Ishikawa (cell line): ENCODE results near the gene ENDOG.

Experiments used
- CEBPB ChIP-seq: IDR thresholded peaks from 2 replicates; pipeline ENCODE4 v1.6.1; 2012
- CREB1 ChIP-seq: IDR thresholded peaks from 2 replicates; pipeline ENCODE4 v1.6.1; 2012; ENCODE audit warnings: low read depth
- EGR1 ChIP-seq: IDR thresholded peaks from 2 replicates; pipeline ENCODE4 v1.6.1; 2012
- EP300 ChIP-seq: IDR thresholded peaks from 2 replicates; pipeline ENCODE4 v1.6.1; 2012; ENCODE audit warnings: borderline replicate concordance
- FOXM1 ChIP-seq: IDR thresholded peaks from 2 replicates; pipeline ENCODE4 v1.6.1; 2012; ENCODE audit warnings: low read depth, borderline replicate concordance
- MAX ChIP-seq: IDR thresholded peaks from 2 replicates; pipeline ENCODE4 v1.6.1; 2012
- NFIC ChIP-seq: IDR thresholded peaks from 2 replicates; pipeline ENCODE4 v1.6.1; 2012
- RAD21 ChIP-seq: IDR thresholded peaks from 2 replicates; pipeline ENCODE4 v1.6.1; 2012; ENCODE audit warnings: low read depth
- REST ChIP-seq: IDR thresholded peaks from 2 replicates; pipeline ENCODE4 v1.6.1; 2012; ENCODE audit warnings: low read depth, mild to moderate bottlenecking
- TAF1 ChIP-seq: IDR thresholded peaks from 2 replicates; pipeline ENCODE4 v1.6.1; 2012; ENCODE audit warnings: low read depth, mild to moderate bottlenecking
- TCF12 ChIP-seq: IDR thresholded peaks from 2 replicates; pipeline ENCODE4 v1.6.1; 2012; ENCODE audit warnings: low read depth
- TEAD4 ChIP-seq: IDR thresholded peaks from 2 replicates; pipeline ENCODE4 v1.6.1; 2012
- USF1 ChIP-seq: IDR thresholded peaks from 2 replicates; pipeline ENCODE4 v1.6.1; 2012
- YY1 ChIP-seq: IDR thresholded peaks from 2 replicates; pipeline ENCODE4 v1.6.1; 2012; ENCODE audit warnings: low read depth
- ZBTB7A ChIP-seq: IDR thresholded peaks from 2 replicates; pipeline ENCODE4 v1.6.1; 2012; ENCODE audit warnings: low read depth

The ENDOG gene

GRCh38 chr9:128821584-128822406 lies 3.5 kb downstream of the ENDOG start:
- TF ChIP-seq REST: no peak
- no peak for TF ChIP-seq TCF12
- TF ChIP-seq TEAD4: no peak
- no peak for TF ChIP-seq MAX
- no peak for TF ChIP-seq EP300
- TF ChIP-seq FOXM1: no peak
- no peak for TF ChIP-seq ZBTB7A
- TF ChIP-seq EGR1: no peak
- TF ChIP-seq USF1: no peak
- no peak for TF ChIP-seq CREB1
- no peak for TF ChIP-seq CEBPB
- no peak for TF ChIP-seq NFIC
- TF ChIP-seq YY1: no peak
- no peak for TF ChIP-seq TAF1
- no peak for TF ChIP-seq RAD21

GRCh38 chr9:128822407-128823042 lies 4.2 kb downstream of the ENDOG start:
- TF ChIP-seq EGR1 (no peak), CEBPB (no peak), EP300 (no peak), TCF12 (no peak), USF1 (no peak), ZBTB7A (no peak), REST (no peak), YY1 (no peak), TAF1 (no peak), MAX (no peak), CREB1 (no peak), TEAD4 (no peak), NFIC (no peak), FOXM1 (no peak), RAD21 (no peak)

- TF ChIP-seq REST (no peak), TAF1 (no peak), CEBPB (no peak), RAD21 (no peak), NFIC (no peak), EP300 (no peak), EGR1 (no peak), USF1 (no peak), YY1 (no peak), TEAD4 (no peak), MAX (no peak), TCF12 (no peak), FOXM1 (no peak), ZBTB7A (no peak), CREB1 (no peak)
Observed at GRCh38 chr9:128823362-128823902, 5.1 kb downstream of the ENDOG start.
